ENCODE measurements around the gene PAK2. TPM values are rescaled to one million over a fixed set of nuclear protein-coding genes. Genes with fewer than 3 reads are reported as not detected.
A peak's percentile ranks its signal among the peaks of the same experiment; 100 is the strongest.

The PAK2 gene
- polyA plus RNA-seq, 1 of the 3 experiments (the other 2 are of a cell fraction): 27.9 TPM

GRCh38 chr3:196695849-196696226 lies 43.8 kb upstream of the PAK2 start:
- H3K27me3 ChIP-seq (ENCODE audit: insufficient read depth): no peaks in the 10 kb centered on the region
- H3K9me2 ChIP-seq: no peaks in the 10 kb centered on the region
- POLR2A ChIA-PET: no interaction called here
- no peaks in the 10 kb centered on the region for H3K9me3 ChIP-seq
- no peaks in the 10 kb centered on the region for H3K36me3 ChIP-seq (replicated peaks in 1 of 2; ENCODE audit: control insufficient read depth in 1 of 2, insufficient read depth in 2 of 2, low read length in 1 of 2)
- 96% methylated on average over 5 of the region's 5 CpGs for WGBS (ENCODE audit: low lambda C conversion rate)
- no peak overlapping the region for H2AFZ ChIP-seq (ENCODE audit: low read depth)
- no peaks in the 10 kb centered on the region for H3K79me2 ChIP-seq (ENCODE audit: insufficient read depth)
- no peaks in the 10 kb centered on the region for H3F3A ChIP-seq (replicated peaks; ENCODE audit: insufficient read depth)
- H3K4me1 ChIP-seq (ENCODE audit: control insufficient read depth in 1 of 2, insufficient read depth in 2 of 2, low read depth in 1 of 2, low read length in 1 of 2): no peaks in the 10 kb centered on the region
- no peak overlapping the region for H3K27ac ChIP-seq (ENCODE audit: low read depth in 2 of 2, low read length in 1 of 2)
- no peak overlapping the region for H3K9ac ChIP-seq
- TF ChIP-seq FOXM1 (IDR thresholded peaks at IDR 0.05; ENCODE audit: low read depth) (no peak), EP300 (IDR thresholded peaks at IDR 0.05; ENCODE audit: borderline replicate concordance in 1 of 2, low read depth in 1 of 2, low read length in 1 of 2) (no peak), POLR2AphosphoS5 (IDR thresholded peaks at IDR 0.05; ENCODE audit: low read depth, low read length) (no peak), TAF1 (IDR thresholded peaks at IDR 0.05; ENCODE audit: borderline replicate concordance, low read depth, low read length) (no peak), MEF2A (IDR thresholded peaks at IDR 0.05; ENCODE audit: borderline replicate concordance, low read depth) (no peak), RXRA (IDR thresholded peaks at IDR 0.05; ENCODE audit: borderline replicate concordance, low read depth) (no peak)
- H3K4me3 ChIP-seq (ENCODE audit: low read depth in 2 of 2, low read length in 1 of 2): no peak overlapping the region
- CTCF ChIA-PET: interaction anchor here (1.3 to 2.9 kb wide), 4 partner anchors 11 to 172 kb away, joined by 3 to 15 read pairs (median 3); no protein-coding TSS in a partner anchor
- DNase-seq: no peak
- H4K20me1 ChIP-seq (ENCODE audit: insufficient read depth): no peaks in the 10 kb centered on the region
- no peak overlapping the region for H3K4me2 ChIP-seq

DNA sequence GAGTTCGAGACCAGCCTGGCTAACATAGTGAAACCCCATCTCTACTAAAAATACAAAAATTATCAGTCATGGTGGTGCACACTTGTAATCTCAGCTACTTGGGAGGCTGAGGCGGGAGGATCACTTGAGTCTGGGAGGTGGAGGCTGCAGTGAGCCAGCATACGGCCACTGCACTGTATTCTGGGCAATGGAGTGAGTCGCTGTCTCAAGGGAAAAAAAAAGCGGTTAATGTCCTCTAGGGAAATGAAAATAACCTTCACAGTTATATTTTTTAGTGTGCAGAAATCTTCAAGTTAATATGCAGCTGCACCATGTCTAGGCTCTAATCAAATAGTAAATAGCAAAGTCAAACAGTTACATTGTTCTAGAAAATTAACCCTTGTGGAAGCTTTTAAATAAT lies 42.4 kb upstream of the PAK2 start:
- no peak for TF ChIP-seq MEF2A (IDR thresholded peaks at IDR 0.05; ENCODE audit: borderline replicate concordance, low read depth)
- no peak for DNase-seq
- H3K27ac ChIP-seq (ENCODE audit: low read depth in 2 of 2, low read length in 1 of 2): no peak overlapping the region
- H3K36me3 ChIP-seq (replicated peaks in 1 of 2; ENCODE audit: control insufficient read depth in 1 of 2, insufficient read depth in 2 of 2, low read length in 1 of 2): no peaks in the 10 kb centered on the region
- H3K9ac ChIP-seq: no peak overlapping the region
- CTCF ChIA-PET: interaction anchor here (2.9 kb wide), 1 partner anchor 12 kb away, joined by 15 read pairs; no protein-coding TSS in a partner anchor
- no peaks in the 10 kb centered on the region for H3F3A ChIP-seq (replicated peaks; ENCODE audit: insufficient read depth)
- no peaks in the 10 kb centered on the region for H3K9me2 ChIP-seq
- H2AFZ ChIP-seq (ENCODE audit: low read depth): no peak overlapping the region
- no peak overlapping the region for H3K4me2 ChIP-seq
- POLR2A ChIA-PET: no interaction called here
- no peak overlapping the region for H3K4me3 ChIP-seq (ENCODE audit: low read depth in 2 of 2, low read length in 1 of 2)
- H3K9me3 ChIP-seq: no peaks in the 10 kb centered on the region
- H4K20me1 ChIP-seq (ENCODE audit: insufficient read depth): no peaks in the 10 kb centered on the region
- no peaks in the 10 kb centered on the region for H3K27me3 ChIP-seq (ENCODE audit: insufficient read depth)
- 89% methylated on average over 5 of the region's 5 CpGs for WGBS (ENCODE audit: low lambda C conversion rate)
- H3K4me1 ChIP-seq (ENCODE audit: control insufficient read depth in 1 of 2, insufficient read depth in 2 of 2, low read depth in 1 of 2, low read length in 1 of 2): no peaks in the 10 kb centered on the region
- no peaks in the 10 kb centered on the region for H3K79me2 ChIP-seq (ENCODE audit: insufficient read depth)

GRCh38 chr3:196699749-196700148 lies 39.9 kb upstream of the PAK2 start:
- Histone ChIP-seq H3K36me3 (replicated peaks in 1 of 2; ENCODE audit: control insufficient read depth in 1 of 2, insufficient read depth in 2 of 2, low read length in 1 of 2) (no peaks in the 10 kb centered on the region), H3K9ac (no peak overlapping the region), H3K79me2 (ENCODE audit: insufficient read depth) (no peaks in the 10 kb centered on the region), H3K4me2 (no peak overlapping the region), H4K20me1 (ENCODE audit: insufficient read depth) (no peaks in the 10 kb centered on the region), H2AFZ (ENCODE audit: low read depth) (0 out of 2 replicates have a peak overlapping the region, but pooled peaks have one; percentile 6), H3K27ac (ENCODE audit: low read depth in 2 of 2, low read length in 1 of 2) (no peak overlapping the region), H3K4me3 (ENCODE audit: low read depth in 2 of 2, low read length in 1 of 2) (no peak overlapping the region), H3K4me1 (ENCODE audit: control insufficient read depth in 1 of 2, insufficient read depth in 2 of 2, low read depth in 1 of 2, low read length in 1 of 2) (no peaks in the 10 kb centered on the region), H3F3A (replicated peaks; ENCODE audit: insufficient read depth) (no peaks in the 10 kb centered on the region), H3K9me2 (no peaks in the 10 kb centered on the region), H3K27me3 (ENCODE audit: insufficient read depth) (no peaks in the 10 kb centered on the region), H3K9me3 (no peaks in the 10 kb centered on the region)
- DNase-seq: no peak
- WGBS (ENCODE audit: low lambda C conversion rate): 91% methylated on average over 7 of the region's 7 CpGs
- TF ChIP-seq CHD2 (IDR thresholded peaks at IDR 0.05; ENCODE audit: low read length, partially characterized antibody) (no peak), MXI1 (IDR thresholded peaks at IDR 0.05; ENCODE audit: low read depth, low read length) (no peak), NFIC (IDR thresholded peaks at IDR 0.05; ENCODE audit: borderline replicate concordance) (no peak), TAF1 (IDR thresholded peaks at IDR 0.05; ENCODE audit: borderline replicate concordance, low read depth, low read length) (no peak)
- CTCF ChIA-PET: interaction anchor here (0.7 kb wide), 1 partner anchor 9 kb away, joined by 3 read pairs; no protein-coding TSS in a partner anchor
- POLR2A ChIA-PET: no interaction called here
